ENCODE results near the gene PPIE.

- TF ChIP-seq CTCF (IDR thresholded peaks at IDR 0.05; ENCODE audit: low read length) (no peak), EZH2 (optimal IDR thresholded peaks at IDR 0.05; ENCODE audit: low read depth, low read length) (no peak), EZH2phosphoT487 (IDR thresholded peaks at IDR 0.05; ENCODE audit: low read length) (no peak)
These were observed 18.8 kb downstream of the PPIE start for GRCh38 chr1:39757501-39757900.

All from MM.1S (cell line).